Stimulated activated CD8-positive, alpha-beta memory T cell treated with anti-CD3 and anti-CD28 coated beads, Interleukin-15, amount 100 ng/mL, for 48 hours (primary cell): Measurements from ENCODE around the gene RNF26.

ENCODE experiments used
- DNase-seq, 2 donors: peaks; one replicate each; pipeline ENCODE4 v3.0.0-alpha.2; 2020; ENCODE audit warnings: low read depth in 2 of 2

Gene RNF26

GRCh38 chr11:119384332-119384731, 50.0 kb downstream of the RNF26 start:
- no peak for DNase-seq
